ENCODE results near the gene CRHBP.
"Not testable (repeated sequence)": the region's sequence is repeated elsewhere in the genome, so short reads cannot be mapped to it uniquely, and the experiment has no call there.

The CRHBP gene

DNA sequence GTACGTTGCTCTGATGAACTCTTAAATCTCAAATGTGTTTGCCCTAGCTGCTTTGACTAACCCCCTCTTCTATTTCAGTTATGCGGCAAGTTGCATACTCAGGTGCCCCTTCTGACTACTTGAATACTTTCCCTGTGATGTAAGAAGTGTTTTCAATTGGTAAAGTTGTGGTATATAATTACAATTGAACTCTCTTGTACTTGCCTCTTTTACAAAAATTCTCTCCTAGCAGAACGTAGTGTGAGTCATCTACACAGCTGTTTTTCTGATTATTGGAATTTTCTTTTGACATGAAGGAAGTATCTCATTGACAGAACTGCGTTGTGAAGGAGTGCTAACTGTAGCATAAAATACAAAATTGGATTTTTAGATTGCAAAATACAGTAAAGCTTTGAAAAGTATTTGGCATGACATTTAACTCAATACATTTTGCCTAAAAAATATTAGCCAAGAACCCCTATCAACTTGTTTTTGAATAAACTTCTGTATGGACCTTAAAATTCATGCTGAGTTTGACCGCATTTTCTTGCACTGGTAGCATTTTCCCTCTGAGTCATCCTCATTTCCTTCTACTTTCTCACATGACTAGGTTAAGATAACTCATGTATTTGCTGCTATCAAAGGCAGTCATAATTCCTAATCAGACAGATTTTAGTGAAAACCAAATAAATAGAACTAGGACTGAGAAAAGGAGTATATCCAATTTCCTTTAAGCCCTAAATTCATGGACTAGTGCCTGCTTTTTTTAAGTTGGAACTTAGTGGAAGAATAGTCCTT lies 6.3 kb downstream of the CRHBP start:
- DNase-seq (ENCODE audit: low spot score), result no peak

GRCh38 chr5:76960004-76960625 lies 7.3 kb downstream of the CRHBP start:
- DNase-seq (ENCODE audit: low spot score), result no peak

GRCh38 chr5:76964060-76964459 lies 11.2 kb downstream of the CRHBP start:
- DNase-seq (ENCODE audit: low spot score), result no peak

DNA sequence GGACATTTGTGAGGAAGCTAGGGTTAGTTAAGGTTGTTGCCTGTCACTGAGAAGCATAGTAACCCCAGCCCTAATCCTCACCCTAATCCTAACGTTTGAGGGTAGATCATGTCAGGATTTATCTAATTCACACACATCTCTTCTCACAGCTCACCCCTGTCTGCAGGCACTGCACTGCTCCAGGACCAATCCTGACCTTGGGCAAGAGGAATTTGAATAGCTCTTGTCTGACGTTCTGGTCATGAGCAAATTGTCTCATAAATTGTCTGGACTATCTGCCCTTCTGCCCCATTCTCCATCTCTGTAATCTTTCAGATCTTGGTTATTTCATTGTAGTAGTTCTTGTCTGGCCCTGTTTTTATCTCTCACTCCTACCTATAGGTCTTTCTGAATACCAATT lies 18.7 kb downstream of the CRHBP start:
- no peak for DNase-seq (ENCODE audit: low spot score)

GRCh38 chr5:76972689-76973088 lies 19.8 kb downstream of the CRHBP start:
- DNase-seq (ENCODE audit: low spot score), result no peak

DNA sequence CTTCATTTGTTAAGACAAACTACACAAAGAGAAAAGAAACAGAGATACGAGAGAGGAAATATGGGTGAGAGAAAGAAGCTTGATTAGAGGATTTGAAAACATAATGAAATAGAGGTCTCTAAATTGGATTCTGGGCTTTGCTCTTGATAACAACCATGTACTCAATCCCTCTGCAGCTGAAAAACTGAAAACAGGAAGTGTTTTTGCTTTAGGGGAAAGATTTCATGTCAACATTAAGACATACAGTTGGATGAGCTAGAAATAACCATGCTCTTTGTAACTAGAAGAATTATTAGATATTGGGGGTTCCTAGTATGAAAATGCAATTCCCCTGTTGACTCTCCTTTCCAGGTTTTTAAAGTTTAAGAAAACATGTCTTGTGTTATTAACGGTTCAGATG lies 21.9 kb downstream of the CRHBP start:
- no peak for DNase-seq (ENCODE audit: low spot score)

- DNase-seq (ENCODE audit: low spot score), result no peak
These were observed 26.0 kb downstream of the CRHBP start for GRCh38 chr5:76978869-76979268.

- no peak for DNase-seq (ENCODE audit: low spot score)
These were observed 27.8 kb downstream of the CRHBP start for GRCh38 chr5:76980518-76981144.

- no peak for DNase-seq (ENCODE audit: low spot score)
These were observed 29.6 kb downstream of the CRHBP start for GRCh38 chr5:76982450-76982849.

DNA sequence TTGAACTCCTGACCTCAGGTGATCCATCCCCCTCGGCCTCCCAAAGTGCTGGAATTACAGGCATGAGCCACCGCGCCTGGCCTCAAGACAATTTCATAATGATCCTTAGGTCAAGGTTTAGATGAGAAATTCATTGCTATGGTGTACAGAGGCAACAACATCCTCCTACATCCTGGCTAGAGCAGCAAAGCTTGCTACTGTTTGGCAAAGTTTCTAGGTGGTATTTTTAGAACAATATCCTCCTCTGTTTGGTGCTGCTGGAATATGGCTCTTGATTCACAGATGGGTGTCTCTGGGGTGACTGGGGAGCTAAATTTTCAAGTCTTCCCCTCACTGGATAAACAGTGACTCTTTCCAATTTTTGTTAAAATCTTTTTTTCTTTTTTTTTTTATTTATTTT lies 30.6 kb downstream of the CRHBP start:
- DNase-seq (ENCODE audit: low spot score), result no peak

DNA sequence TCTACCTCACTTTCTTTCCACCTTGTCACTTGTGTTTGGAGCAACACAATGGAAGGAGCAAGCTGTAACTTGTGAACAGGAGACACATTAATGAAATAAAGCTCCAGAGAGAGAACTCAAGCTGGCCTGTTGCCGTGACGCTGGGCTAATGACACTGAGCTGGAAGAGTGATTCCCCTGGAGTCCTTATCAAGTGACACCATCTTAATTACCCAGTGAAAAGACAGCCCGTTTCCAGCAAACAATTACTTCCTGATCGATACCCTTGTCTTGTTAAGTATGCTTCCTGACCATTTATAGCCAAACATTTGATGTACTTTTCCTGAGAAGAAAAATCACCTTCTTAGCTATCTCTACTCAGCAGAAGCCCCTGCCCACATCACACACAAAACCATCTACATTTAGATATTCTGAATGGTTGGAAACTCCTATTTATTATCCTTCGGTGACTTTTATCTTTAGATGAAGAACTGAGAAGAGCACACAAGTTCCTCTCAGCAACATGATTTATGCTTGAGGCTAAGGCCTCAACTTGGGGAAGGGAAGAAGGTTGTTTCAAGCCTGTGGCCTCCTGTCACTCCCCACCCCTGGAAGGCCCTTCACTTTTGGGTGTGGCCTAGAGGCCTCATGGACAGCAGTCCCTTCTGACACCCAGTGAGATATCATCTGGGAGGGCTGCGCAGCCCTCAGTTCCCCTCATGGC lies 34.1 kb downstream of the CRHBP start:
- no peak for DNase-seq (ENCODE audit: low spot score)

DNA sequence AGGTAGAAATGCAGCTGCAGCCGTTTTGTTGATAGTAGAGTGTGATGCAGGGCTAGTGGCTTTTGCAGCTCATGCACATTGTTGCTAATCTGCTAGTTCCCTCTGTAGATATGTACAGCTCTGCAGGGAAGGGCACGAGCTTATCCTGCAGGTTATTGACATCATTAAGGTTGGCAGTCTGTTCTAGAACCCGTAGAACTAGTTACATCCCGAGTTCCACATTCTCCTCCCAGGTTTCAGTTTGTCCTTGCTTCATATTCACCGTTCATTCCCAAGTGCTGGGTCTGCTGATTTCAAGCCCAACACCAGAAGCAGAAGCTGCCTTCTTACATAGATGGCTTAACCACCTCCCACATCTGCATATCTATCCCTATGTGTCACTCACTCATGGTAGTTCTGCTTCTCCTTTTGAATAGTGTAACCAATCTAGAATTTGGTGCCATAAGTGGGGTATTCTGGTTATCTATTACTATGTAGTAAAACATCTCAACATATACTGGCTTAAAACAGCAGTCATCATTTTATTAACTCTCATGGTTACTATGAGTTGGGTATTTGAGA lies 38.1 kb downstream of the CRHBP start:
- DNase-seq (ENCODE audit: low spot score), result no peak

DNA sequence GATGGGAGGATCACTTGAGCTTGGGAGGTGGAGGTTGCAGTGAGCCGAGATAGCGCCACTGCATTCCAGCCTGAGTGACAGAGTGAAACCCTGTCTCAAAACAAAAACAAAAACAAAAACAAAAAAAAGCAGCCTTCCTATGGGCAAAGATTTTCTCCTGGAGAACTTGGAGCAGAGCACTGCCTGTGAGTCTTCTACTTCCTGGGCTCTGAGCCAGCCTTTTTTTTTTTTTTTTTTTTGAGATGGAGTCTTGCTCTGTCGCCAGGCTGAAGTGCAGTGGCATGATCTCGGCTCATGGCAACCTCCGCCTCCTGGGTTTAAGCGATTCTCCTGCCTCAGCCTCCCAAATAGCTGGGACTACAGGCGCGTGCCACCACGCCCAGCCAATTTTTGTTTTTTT lies 40.6 kb downstream of the CRHBP start:
- not testable (repeated sequence) for DNase-seq (ENCODE audit: low spot score)

DNA sequence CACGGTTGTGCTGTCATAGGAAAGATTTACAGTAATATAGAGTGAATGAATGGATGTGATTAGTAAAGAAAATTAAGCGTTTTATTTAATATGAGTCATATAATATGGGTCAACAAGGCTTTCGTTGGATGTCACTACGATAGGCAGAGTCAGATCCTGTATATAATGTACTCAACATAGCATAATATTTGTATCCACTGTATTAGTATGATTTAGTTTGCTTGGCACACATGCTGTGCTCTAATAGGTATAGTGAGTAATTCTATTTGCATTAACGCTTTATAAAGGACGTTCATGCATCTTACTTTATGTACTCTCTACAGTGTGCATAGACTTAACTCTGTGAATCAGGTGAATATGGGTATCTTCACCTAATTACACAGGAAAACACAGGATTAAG lies 41.5 kb downstream of the CRHBP start:
- DNase-seq (ENCODE audit: low spot score), result no peak

DNA sequence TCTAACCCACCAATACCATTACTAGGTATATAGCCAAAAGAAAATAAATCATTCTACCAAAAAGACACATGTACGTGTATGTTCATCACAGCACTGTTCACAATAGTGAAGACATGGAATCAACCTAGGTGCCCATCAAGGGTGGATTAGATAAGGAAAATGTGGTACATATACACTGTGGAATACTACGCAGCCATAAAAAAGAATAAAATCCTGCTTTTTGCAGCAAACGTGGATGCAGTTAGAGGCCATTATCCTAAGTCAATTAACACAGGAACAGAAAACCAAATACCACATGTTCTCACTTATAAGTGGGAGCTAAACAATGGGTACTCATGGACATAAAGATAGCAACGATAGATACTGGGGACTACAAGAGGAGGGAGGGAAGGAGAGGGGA lies 45.4 kb downstream of the CRHBP start:
- not testable (repeated sequence) for DNase-seq (ENCODE audit: low spot score)

- no peak for DNase-seq (ENCODE audit: low spot score)
These were observed 46.6 kb downstream of the CRHBP start for GRCh38 chr5:76999451-76999850.

DNA sequence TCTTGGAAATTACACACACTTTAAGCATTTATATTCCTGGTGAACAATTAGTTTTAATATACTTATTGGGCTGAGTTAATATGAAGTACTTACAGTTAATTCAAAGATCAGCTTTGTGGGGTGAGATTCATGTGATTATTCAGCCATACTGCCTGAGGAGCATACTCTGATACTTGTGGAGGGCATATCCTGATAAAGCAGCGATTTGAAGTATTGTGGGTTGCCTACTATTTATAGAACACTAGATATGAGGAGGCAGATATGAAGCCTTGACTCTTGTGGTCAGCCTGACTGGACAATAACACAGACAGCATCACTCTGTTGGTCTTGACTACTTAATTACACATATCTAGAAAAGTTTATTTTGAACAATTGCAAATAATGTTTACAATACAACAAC lies 50.4 kb downstream of the CRHBP start:
- DNase-seq (ENCODE audit: low spot score), result no peak

GRCh38 chr5:77006124-77006523 lies 53.3 kb downstream of the CRHBP start:
- DNase-seq (ENCODE audit: low spot score), result no peak

DNA sequence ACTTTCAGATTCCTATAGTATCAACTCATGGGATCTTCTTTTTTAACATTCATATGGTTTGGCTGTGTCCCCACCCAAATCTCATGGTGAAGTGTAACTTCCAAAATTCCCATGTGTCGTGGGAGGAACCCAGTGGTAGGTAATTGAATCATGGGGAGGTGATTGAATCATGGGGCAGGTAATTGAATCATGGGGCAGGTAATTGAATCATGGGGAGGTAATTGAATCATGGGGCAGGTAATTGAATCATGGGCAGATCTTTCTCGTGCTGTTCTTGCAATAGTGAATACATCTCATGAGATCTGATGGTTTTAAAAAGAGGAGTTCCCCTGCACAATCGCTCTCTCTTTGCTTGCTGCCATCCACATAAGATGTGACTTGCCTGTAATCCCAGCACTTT lies 55.6 kb downstream of the CRHBP start:
- DNase-seq (ENCODE audit: low spot score), result no peak

- DNase-seq (ENCODE audit: low spot score), result no peak
These were observed 57.4 kb downstream of the CRHBP start for GRCh38 chr5:77010243-77010642.

DNA sequence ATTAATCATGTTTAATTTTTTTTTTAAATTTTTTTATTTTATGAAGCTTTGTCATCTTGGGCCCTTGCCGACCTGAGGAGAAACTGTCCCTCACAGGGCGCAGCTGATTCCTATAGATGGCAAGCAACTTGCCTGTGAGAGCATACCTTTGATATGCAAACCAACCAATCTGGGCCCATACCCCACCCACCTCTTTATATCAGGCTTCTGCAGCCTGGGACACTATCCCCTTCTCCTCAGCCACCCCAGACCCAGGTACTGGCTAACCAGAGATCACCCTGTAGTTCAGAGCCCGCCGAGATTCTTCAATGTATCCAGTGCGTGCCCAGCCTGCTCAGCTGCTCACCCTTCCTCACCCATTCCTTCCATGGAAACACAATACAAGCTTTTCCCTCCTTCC lies 58.7 kb downstream of the CRHBP start:
- no peak for DNase-seq (ENCODE audit: low spot score)

DNA sequence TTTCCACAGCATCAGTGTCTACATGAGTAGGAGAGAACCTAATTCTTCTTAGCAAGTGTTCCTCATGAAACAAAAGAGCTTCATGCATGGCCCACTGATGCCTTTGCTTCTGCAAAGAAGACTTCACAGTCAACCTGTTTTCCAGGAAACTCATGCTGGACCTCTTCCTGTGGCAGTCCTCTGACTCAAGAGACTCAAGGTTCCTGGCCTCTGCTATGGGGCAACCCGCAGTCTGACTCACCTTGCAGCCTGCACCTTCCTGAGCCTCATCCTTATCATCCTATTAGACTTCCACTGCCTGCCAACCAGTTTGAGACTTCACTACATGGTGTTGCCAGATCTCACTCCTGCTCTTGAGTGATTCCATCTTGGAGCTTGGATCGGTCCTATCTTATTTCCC lies 59.8 kb downstream of the CRHBP start:
- DNase-seq (ENCODE audit: low spot score), result no peak
